ENCODE measurements around the gene SETBP1. TPM values are rescaled to one million over a fixed set of nuclear protein-coding genes. Genes with fewer than 3 reads are reported as not detected.

The SETBP1 gene
- total RNA-seq, 1 donor = 2.6 TPM

DNA sequence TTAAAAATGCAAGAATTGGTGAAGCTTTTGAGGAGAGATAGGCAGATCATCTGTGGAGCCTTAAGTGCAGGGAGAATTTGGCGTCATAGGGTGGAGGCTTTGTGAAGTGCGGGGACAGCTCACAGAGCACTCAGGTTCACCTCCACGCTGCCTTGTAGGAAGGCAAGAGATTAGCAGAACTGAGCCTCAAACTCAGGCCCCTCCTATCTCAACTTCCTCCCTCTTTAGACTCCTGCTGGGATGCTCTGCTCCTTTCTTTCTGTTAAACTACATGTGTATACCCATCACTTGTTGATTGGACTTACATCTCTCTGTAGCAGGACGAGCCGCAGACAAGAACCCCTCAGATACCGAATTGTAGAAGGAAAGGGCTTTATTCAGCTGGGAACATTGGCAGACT is 422.2 kb downstream of the SETBP1 start:
- DNase-seq (ENCODE audit: low read depth) = no peak
- no peak overlapping the region for H3K4me3 ChIP-seq (ENCODE audit: low read depth, low read length)
- TF ChIP-seq, protein P1, sequence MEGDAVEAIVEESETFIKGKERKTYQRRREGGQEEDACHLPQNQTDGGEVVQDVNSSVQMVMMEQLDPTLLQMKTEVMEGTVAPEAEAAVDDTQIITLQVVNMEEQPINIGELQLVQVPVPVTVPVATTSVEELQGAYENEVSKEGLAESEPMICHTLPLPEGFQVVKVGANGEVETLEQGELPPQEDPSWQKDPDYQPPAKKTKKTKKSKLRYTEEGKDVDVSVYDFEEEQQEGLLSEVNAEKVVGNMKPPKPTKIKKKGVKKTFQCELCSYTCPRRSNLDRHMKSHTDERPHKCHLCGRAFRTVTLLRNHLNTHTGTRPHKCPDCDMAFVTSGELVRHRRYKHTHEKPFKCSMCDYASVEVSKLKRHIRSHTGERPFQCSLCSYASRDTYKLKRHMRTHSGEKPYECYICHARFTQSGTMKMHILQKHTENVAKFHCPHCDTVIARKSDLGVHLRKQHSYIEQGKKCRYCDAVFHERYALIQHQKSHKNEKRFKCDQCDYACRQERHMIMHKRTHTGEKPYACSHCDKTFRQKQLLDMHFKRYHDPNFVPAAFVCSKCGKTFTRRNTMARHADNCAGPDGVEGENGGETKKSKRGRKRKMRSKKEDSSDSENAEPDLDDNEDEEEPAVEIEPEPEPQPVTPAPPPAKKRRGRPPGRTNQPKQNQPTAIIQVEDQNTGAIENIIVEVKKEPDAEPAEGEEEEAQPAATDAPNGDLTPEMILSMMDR (IDR thresholded peaks at IDR 0.05; ENCODE audit: insufficient read depth, low read depth, low read length) = no peak

DNA sequence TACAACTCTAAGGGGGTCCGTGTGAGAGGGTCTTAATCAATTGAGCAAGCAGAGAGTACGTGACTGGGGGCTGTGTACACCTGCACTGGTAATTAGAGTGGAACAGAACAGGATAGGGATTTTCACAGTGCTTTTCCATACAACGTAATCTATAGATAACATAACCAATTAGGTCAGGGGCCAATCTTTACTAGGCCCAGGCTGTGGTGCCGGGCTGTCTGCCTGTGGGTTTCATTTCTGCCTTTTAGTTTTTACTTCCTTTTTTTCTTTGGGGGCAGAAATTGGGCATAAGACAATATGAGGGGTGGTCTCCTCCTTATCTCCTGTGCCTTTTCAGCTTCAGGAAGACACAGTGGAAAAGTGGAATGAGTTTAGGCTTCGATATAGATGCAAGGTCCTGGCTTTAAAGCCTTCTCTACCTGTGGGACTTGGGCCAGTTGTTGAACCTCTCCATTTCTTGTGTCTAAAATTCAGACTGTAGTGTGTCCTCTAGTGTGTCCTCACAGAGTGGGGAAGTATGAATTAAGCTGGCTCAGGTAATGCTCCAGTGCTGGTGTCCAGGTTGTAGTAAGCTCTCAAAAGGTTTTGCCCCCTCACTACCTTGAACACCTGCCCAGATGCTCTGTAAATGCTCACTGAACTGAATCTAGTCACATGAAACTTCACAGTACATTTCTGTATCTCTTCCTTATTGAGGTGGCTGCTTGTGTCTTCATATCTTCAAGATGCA is 422.8 kb downstream of the SETBP1 start:
- TF ChIP-seq, protein P1 (IDR thresholded peaks at IDR 0.05; ENCODE audit: insufficient read depth, low read depth, low read length) = no peak
- no peak overlapping the region for H3K4me3 ChIP-seq (ENCODE audit: low read depth, low read length)
- DNase-seq (ENCODE audit: low read depth) = no peak

DNA sequence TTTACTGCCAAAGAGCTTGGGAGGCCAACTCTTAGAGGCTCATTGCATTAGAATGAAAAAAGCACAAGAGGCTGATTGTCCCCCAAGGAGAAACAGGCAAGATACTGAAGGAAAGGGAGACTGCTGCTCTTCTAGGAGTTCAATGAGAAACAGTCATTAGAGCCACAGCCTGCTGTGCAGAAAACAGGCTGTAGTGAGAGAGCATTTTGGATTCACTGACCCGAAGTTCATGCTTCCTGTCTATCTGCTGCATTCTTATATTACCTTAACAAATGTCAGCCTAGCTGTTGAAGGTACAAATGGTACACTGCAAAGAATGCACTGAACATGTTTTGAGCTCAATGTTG is 423.3 kb downstream of the SETBP1 start:
- no peak for DNase-seq (ENCODE audit: low read depth)
- TF ChIP-seq, protein P1 (IDR thresholded peaks at IDR 0.05; ENCODE audit: insufficient read depth, low read depth, low read length) = no peak
- H3K4me3 ChIP-seq (ENCODE audit: low read depth, low read length) = no peak overlapping the region

DNA sequence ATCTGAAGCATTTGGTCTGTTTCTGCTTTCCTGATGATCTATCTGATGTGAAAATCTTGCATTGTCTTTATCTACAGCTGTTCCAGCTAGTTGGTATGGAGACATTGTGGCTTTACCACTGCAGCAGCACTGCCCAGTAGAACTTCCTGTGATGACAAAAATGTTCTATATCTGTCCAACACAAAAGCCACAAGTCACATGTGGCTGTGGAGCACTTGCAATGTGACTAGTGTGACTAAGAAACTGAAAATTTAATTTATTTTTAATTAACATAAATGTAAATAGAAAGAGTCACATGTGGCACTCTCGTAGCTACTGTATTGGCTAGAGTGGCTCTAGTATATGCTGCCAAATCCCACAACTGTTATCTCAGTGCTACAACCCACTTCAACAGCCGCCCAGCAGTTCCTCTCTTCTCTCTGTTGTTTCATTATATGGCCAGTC is 425.7 kb downstream of the SETBP1 start:
- no peak overlapping the region for H3K4me3 ChIP-seq (ENCODE audit: low read depth, low read length)
- TF ChIP-seq, protein P1 (IDR thresholded peaks at IDR 0.05; ENCODE audit: insufficient read depth, low read depth, low read length) = no peak
- no peak for DNase-seq (ENCODE audit: low read depth)

DNA sequence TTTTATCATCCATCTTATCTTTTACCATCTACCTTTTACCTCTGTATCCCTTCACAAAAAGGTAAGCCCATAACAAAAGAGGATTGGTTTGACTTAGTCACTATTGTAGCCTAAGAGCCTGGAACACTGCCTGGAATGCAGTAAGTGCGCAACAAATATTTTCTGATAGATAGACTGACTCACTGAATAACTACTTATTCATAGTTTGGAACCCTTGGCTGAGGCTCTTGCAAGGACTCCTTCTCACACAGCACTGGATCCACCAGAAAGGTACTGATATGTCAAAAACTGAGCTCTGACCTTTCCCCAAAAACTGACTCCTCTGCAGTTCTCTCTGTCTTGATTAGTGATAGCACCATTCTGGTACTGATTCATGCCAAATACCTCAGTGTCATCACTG is 426.7 kb downstream of the SETBP1 start:
- H3K4me3 ChIP-seq (ENCODE audit: low read depth, low read length) = no peak overlapping the region
- no peak for DNase-seq (ENCODE audit: low read depth)
- TF ChIP-seq, protein P1 (IDR thresholded peaks at IDR 0.05; ENCODE audit: insufficient read depth, low read depth, low read length) = no peak

DNA sequence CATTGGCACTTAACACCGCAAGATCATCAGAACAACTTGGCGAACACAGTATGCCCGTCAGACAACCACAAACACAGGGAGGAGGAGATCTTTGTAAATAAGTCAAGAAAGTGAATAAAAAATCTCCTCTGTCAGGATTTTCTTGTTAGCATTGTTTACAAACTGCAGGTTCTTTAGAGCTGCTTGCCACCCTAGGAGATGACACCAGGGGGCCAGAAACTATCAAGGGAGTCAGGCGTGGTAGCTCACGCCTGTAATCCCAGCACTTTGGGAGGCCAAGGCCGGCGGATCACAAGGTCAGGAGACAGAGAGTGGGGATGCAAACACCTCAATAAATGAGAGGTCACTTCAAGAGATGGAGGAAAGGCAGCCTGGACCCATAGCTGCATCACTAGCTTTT is 428.1 kb downstream of the SETBP1 start:
- H3K4me3 ChIP-seq (ENCODE audit: low read depth, low read length) = no peak overlapping the region
- no peak for DNase-seq (ENCODE audit: low read depth)
- TF ChIP-seq, protein P1 (IDR thresholded peaks at IDR 0.05; ENCODE audit: insufficient read depth, low read depth, low read length) = no peak

DNA sequence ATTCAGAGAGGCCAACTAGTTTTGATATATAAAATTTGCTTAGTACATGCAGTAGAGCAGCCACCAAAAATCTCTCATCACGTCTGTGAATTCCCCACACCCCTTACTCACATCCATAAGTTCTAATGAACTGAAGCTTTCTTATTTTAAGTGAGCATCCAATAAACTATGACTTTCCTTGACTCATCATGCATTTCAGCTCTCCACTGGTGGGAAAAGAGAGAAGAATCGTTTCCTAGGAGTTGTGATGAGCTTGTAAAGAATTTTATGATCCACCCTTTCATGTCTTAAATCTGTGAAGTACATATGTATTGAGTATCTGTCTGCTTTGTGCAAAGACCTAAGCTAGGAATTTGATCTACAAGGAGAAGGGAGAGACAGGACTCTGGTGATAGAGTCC is 428.6 kb downstream of the SETBP1 start:
- no peak for DNase-seq (ENCODE audit: low read depth)
- H3K4me3 ChIP-seq (ENCODE audit: low read depth, low read length) = no peak overlapping the region
- TF ChIP-seq, protein P1 (IDR thresholded peaks at IDR 0.05; ENCODE audit: insufficient read depth, low read depth, low read length) = no peak
